DMS114 treated with DMSO at 0.1 percent for 48 hours (cell line): Measurements from ENCODE around the gene FADS1.

Experiments used
- DNase-seq: peaks from one replicate; lab custom pipeline; 2025; ENCODE audit not compliant: unreplicated experiment; lab: John Stamatoyannopoulos, UW

FADS1 gene

DNA sequence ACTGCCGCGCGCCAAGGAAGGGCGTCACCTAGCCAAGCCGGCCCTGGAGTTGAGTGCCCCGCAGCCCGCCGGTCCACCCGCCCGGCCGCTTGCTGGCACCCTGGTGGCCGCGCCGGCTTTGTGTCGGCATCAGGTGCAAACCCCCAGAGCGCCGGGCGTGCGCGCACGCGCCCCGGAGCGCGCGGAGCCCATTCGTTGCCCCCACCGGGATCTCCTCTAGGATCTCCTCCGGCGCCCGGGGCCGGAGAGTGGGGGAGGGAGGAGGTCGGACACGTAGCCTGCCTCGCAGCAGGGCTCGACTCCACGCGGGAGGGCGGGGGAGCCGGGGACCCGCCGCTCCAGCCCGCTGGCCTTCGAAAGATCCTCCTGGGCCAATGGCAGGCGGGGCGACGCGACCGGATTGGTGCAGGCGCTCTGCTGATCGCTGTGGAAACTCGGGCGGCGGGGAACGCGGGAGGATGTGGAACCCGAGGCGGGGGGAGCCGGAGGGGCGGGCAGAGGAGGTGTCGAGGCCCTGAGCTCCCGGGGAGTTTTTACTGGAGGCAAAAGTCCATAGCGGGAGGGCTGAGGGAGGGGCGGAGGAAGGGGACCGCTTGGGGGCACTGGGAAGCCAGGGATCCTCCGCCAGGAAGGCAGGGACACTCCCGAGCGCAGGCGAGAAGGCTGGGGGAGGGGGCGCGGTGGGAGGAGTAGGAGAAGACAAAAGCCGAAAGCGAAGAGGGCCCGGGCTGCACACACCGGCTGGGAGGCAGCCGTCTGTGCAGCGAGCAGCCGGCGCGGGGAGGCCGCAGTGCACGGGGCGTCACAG is 11.0 kb upstream of the FADS1 start, which contains the start of gene FADS2:
Gene FADS2 (plus strand): TSS at position 730 of the 808 bp plus-strand sequence. CDS start 91 bp downstream, outside the sequence.
- DNase-seq: peak; percentile 40

DNA sequence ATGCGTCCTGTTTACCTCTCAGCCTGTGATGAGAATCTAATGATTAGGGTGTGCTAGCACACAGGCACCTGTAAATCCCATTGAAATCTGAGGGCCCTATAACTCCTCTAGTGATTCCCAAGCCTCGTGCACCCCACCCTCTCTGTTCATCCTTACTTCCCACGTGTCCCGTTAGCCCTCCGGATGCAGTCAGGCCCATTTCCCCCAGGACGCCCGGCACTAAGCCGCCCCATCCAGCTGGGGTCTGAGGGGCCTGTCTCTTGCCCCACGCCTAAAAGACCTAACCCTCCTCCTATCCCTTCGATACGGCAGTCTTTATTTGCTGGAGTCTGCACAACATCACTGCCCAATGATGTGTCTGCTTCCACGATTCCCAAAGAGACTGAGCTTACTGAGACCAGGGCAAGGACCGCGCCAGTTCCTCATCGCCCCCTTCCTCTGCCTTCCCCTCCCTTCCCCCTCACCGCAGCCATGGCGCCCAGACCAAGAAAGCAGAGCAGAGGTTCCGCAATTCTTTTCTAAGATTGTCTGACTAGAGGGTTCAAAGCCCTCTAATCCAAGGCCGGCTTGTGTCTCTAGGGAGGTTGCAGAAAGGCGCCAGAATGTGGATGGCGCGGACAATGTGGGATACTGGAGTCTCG is 10.2 kb upstream of the FADS1 start:
- no peak for DNase-seq

GRCh38 chr11:61820174-61820573 is 3.4 kb upstream of the FADS1 start:
- no peak for DNase-seq

GRCh38 chr11:61817471-61818202 is 834 bp upstream of the FADS1 start:
- DNase-seq: no peak

- no peak for DNase-seq
Measured at GRCh38 chr11:61815790-61816735, 740 bp downstream of the FADS1 start.

DNA sequence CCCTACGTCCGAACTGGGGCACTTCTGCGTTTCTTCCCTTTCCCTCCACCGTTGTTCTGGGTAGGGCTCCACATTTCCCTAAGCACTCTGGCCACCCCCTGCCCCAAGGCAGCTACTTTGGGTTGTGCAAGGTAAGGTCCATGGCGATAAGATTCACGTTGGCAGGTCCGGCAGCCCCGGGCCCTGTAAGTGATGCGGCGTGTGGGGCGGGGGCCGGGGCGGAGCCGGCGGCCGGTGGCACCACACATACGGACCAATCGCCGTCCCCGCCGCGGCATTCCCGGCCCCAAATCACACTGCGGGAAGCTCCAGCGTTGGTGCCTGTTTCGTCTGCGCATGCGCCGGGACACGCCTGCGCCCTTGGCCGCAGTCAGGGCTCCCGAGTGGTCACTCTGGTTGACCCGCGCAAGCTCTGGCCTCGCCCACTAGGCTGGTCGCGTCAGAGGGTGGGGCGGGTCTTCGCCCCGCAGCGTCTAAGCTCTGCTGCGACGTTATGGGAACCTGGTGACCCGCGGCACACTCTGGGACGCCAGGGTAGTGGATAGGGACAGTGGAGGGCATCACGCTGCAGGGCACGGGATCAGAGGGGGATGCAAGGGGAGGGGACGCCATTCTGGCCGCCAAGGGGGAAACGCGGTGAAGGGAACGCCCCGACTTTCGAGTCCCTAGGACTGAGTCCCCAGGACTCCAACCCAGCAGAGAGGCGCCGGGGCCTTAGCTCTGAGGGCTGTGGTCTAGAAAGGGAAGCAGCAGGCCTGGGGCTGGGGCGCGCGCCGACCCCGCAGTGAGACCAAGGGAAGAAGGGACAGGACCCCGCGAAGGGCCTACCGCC is 1.6 kb downstream of the FADS1 start:
- peak; percentile 90 for DNase-seq

GRCh38 chr11:61814247-61814957 is 2.4 kb downstream of the FADS1 start:
- no peak for DNase-seq

DNA sequence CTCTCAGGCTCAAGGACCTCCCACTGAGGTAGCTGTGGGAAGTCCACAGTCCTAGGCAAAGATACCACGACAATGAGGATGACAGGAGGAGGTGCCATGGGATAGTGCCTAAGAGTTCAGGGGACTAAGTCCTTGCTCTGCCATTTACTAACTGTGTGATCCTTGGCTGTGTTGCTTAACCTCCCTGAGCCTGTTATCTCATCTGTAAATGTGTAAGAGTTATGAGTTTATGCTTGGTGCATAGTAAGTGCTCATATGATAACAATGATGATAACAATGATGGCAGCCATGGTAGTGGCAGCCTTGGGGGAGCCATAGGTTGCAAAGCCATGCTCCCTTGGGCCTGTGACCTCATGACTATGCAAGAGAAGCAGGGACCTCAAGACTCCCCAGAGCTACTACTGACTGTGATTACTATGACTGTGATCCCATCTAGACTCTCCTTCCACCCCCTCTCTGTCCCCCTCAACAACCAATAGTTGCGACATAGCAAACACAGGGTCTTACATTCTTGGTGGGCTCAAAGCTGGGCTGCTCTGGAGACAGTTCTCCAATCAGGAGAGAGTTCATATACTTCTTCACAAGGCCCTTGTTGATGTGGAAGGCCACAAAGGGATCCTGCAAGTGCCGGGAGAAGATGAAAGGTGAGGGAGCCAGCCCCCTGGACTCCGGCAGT is 3.9 kb downstream of the FADS1 start:
- DNase-seq: no peak

GRCh38 chr11:61811831-61812230 is 5.0 kb downstream of the FADS1 start:
- DNase-seq: no peak

DNA sequence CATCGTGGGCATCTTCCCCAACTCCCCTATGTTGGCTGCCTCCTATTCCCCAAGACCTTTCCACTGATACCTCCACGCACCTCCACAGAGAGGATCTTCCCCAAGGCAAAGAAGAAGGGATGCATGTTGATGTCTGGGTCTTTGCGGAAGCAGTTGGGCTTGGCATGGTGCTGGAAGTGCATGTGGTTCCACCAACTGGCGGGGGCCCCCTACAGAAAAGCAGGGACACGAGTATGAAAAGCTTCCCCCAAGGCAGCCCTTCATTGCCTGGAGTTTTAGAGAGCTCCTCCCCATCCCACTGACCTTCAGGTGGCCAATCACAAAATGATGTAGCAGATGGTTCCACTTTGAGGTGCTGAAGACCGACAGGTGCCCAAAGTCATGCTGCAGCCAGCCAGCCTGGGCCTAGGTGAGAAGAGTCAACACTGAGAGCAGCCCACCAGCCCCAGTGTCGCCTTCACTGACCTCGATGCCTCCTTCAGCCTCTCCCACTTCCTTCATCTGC is 6.1 kb downstream of the FADS1 start:
- DNase-seq: no peak

DNA sequence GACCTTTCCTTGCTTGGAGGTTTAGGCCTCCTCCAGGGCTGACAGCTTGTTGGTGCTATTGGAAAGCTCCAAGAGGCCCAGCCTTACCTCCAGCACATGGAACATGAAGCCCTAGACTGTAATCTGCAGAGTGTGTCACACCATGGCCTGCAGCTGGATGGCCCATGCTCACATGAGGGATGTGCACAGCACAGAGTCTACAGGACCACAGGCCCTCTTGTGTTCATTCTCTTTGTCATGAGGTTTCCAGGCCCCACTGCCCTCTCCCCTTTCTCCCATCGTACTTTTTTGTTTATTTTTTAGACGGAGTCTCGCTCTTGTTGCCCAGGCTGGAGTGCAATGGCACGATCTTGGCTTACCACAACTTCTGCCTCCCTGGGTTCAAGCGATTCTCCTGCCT is 10.0 kb downstream of the FADS1 start:
- no peak for DNase-seq

- DNase-seq: no peak
Measured at GRCh38 chr11:61805146-61805545, 11.7 kb downstream of the FADS1 start.

GRCh38 chr11:61803889-61804647 is 12.7 kb downstream of the FADS1 start:
- DNase-seq: no peak

- no peak for DNase-seq
Measured at GRCh38 chr11:61802605-61803004, 14.2 kb downstream of the FADS1 start.

- no peak for DNase-seq
Measured at GRCh38 chr11:61800331-61801281, 16.2 kb downstream of the FADS1 start.

GRCh38 chr11:61799665-61800284 is 17.0 kb downstream of the FADS1 start:
- DNase-seq: no peak
